NCI-H345 treated with DMSO at 0.1 percent for 48 hours (cell line): ENCODE results near the gene TTLL5.
A peak's percentile ranks its signal among the peaks of the same experiment; 100 is the strongest.

Experiments used
- DNase-seq: peaks from one replicate; lab custom pipeline; 2025; ENCODE audit not compliant: unreplicated experiment; lab: John Stamatoyannopoulos, UW

Gene TTLL5

GRCh38 chr14:75981426-75982265 lies 320.6 kb downstream of the TTLL5 start, which contains the start of gene TGFB3:
Gene TGFB3, minus strand, starts transcription at chr14:75981995. Its CDS starts 1,102 bp downstream, at chr14:75980893.
- DNase-seq: peak; percentile 19

DNA sequence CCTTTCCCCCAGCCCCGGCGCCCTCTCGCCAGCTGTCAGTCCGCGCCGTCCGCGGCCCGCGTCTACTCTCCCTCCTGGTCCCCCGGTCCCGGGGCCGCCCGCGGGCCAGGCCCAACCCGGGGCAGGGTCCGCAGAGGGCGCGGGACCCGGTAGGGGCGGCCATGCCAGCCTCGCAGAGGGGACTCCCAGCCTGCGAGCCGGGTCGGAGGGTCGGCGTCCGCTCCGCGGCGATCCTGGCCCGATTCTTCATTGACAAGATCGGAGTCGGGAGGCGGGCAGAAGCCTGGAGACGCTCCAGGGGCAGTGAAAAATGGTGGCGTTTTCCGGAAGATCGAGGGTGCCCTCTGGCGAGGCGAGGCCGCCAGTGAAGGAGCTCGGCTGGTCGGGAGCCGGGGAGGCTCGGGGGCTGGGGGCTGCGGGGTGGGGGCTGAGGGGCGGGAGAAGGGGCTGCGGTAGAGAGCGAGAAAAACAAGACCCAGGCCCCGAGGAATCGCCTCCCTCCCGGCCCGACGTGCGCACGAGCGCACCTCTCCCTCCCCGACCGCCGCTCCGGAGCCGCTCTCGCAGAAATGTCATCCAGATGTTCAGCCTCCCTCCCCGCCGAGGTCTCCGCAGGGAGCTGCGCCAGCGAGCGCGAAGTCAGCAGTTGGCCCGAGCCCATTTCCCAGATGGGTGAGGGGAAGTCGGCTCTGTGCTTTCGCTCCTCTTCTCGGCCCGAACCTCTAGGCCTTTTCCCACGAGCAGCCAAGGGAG lies 321.4 kb downstream of the TTLL5 start:
- peak; percentile 76 for DNase-seq

DNA sequence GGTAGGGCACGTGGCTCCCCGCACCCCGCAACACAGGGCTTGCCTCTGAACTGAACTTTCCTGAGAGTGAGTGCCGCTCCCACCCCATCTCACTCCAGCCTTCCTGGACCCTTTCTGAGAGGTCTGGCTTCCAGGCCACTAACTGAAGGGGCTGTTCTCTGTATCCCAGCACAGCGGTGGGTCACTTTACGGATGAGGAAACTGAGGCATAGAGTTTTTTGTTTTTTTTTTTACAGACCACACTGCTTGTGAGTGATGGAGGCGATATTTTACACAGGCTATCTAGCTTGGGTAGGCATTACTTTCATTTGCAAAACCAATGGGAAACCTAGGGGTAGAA lies 321.9 kb downstream of the TTLL5 start:
- DNase-seq: no peak

- no peak for DNase-seq
These were observed 323.6 kb downstream of the TTLL5 start for GRCh38 chr14:75984674-75985073.

DNA sequence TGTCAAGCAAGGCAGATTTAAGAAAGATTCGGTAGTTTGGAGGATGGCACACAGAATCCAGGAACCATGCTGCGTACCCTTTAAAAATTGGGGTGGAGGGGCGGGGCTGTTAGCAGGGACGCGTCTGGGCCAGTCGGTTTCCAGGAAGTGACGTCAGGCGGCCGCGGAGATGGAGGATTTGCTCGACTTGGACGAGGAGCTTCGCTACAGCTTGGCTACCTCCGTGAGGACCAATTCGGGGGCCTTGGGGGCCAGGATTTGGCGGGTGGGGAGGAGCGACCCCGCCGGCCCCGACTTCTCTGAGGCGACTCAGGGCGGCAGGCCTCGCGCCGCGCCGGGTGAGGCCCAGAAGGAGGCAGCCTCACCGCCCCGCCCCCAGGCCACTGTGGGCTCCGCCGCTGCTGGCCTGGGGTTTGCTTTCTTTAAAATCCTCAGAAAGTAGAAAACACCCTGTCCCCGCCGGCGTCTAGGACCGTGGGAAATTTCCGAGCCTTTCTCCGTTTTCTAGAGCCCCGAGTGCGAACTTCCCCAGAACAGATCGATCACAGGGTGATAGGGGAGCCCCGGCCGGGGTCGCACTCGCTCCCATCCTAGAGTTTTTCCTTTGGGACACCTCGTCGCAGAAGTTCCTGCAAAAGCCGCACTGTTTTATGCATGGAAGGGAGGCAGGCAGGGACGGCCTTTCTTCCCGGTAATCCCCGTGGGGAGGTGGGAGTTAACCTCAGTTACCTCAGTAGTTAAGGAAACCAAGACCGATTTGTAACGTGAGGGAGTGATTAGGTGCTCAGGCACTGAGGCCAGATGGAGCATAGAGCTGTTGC lies 324.8 kb downstream of the TTLL5 start, which contains the start of gene IFT43:
IFT43 (plus strand) TSS at position 146 of the 821 bp plus-strand sequence; CDS start at position 170, 24 bp downstream.
- DNase-seq: peak; percentile 75

DNA sequence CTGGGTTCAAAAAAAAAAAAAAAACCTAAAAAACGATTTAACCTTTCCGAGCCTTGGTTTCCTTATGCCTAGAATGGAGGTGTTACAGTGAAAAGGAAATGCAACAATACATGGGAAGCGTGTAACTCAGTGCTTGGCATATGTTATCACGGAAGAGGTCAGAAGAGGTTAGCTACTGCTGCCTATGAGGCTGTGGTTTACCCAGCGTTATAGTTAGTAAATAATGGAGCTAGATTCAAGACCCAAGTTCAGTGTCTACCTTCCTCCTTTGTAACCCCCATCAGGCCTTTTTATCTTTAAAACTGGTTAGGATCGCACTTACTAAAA lies 325.4 kb downstream of the TTLL5 start:
- DNase-seq: no peak

DNA sequence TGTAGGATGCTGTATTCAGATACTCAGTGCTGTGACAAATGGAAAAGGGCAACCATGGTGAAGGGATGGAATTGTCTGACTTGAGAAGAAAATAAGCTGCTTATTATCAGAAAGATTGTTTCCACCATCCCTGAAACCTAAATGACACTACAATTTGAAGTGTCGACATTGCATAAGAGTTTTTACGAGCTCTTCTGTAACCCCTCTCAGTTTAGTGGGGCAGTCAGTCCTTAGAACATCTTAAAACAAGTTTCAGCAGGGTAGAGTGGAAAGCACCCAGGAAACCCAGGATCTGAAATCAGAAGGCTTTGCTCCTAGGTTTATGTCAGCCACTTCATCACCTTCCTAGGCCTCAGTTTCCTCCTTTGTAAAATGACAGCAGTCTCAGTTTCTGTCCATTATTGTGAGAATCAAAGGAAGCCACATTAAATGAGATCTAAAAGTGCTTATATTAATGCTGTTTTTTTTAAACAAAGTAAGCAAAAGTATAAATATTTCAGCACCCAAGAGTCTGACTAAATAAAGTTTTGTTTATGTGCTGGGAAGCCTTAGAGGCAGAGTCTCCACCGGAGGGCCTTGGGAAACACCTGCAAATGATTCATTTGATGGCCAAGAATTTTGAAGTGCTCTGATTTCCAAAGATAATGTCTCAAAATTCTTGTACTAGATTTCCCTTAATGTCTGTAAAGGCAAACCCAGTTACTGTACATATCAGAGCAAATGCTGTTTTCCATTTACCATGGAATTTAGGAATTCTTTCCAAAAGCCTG lies 326.3 kb downstream of the TTLL5 start:
- DNase-seq: no peak

DNA sequence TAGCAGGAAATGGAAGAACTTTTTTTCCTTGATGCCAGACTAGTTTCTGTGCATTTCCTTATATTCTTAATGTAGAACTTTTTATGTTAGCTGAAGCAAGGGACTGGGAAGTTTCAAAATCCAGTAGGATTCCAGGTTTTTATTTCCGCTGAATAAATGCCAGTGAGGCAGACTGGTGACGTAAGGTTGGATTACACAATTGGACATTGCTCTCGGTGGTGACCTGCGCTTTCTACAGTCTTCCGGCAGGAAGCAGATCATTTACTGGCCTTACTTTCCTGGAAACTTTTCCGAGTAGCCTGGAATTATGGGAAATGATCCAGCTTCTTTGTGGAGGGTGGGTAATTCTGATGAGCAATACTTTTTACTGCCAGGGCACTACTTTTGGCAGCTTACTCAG lies 328.1 kb downstream of the TTLL5 start:
- no peak for DNase-seq

GRCh38 chr14:75990297-75990696 lies 329.3 kb downstream of the TTLL5 start:
- no peak for DNase-seq

GRCh38 chr14:75991753-75992152 lies 330.7 kb downstream of the TTLL5 start:
- DNase-seq: no peak

DNA sequence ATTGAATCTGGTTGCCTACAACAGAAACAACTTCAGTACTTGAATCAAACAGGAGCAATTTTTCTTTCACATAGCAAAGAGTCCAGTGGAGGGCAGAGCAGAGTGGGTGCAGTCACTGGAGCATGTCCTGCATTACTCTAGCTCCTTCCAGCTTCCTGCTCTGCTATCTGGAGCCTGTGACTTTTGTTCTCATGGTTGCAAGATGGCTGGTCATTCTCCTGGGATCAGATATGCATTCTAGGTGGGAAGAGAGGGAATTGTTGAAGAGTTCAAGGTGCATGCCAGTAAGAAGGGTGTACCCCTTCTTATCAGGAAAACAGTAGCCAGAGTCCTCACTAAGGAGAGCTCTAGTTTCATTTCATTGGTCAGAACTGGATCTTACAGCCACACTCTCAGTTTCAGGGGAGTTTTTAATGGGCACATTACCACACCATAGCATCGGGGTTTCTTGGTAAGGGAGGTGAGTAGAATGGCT lies 332.6 kb downstream of the TTLL5 start:
- DNase-seq: no peak

GRCh38 chr14:75995372-75996041 lies 334.5 kb downstream of the TTLL5 start:
- DNase-seq: no peak

- no peak for DNase-seq
These were observed 335.4 kb downstream of the TTLL5 start for GRCh38 chr14:75996488-75996887.

GRCh38 chr14:75999511-76000190 lies 338.6 kb downstream of the TTLL5 start:
- DNase-seq: no peak

DNA sequence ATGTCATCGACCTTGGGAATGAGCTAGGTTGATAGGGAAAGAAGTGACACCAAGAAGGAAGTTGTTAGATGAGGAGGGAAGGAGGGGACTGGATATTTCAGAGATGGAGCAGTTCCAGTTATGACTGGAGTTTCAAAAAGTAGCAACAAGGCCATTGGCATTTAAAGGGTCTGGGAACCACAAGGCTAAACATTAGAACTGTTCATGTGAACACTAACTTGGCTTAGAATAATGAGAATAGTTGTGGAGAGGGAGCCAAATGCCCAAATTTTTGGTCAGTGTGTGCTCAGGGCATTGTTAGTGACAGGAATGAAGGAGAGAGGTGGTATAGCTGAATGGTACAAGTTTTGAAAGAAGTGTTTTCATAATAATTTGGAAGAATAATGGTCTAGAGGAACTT lies 341.3 kb downstream of the TTLL5 start:
- DNase-seq: no peak
